ENCODE measurements around the gene ZFAND2B. TPM values are rescaled to one million over a fixed set of nuclear protein-coding genes. Genes with fewer than 3 reads are reported as not detected.

Gene ZFAND2B
- total RNA-seq, 1 experiment from 2014 or later, result 16.4 TPM

- no peak overlapping the region for H2AFZ ChIP-seq (ENCODE audit: low read length)
- H2AK5ac ChIP-seq (ENCODE audit: insufficient read length, low read length), result no peak overlapping the region
- no peak overlapping the region for H4K8ac ChIP-seq (replicated peaks; ENCODE audit: insufficient read length, low read depth, low read length)
- H3K36me3 Mint-ChIP-seq (ENCODE audit: insufficient read depth in 1 of 3, low read depth in 3 of 3), result peaks cover 8 to 26% (median 23%) of the 10 kb centered on the region in 3 experiments; a peak in 6 of 7 replicates
- DNase-seq, result peak; percentile 63
- TF ChIP-seq CTCF (conservative IDR thresholded peaks at IDR 0.05), result peak; percentile 77
- no peak overlapping the region for H3K9ac ChIP-seq (ENCODE audit: extremely low read depth, insufficient read length, low read length)
- peaks cover 4 to 8% of the 10 kb centered on the region in 2 experiments; a peak in 2 of 4 replicates for H3K4me1 Mint-ChIP-seq
- H3K4me1 ChIP-seq (ENCODE audit: insufficient read depth, low read length), result no peaks in the 10 kb centered on the region
- H4K20me1 ChIP-seq (ENCODE audit: control insufficient read depth, insufficient read depth, insufficient read length), result no peaks in the 10 kb centered on the region
- no peak overlapping the region for H3K18ac ChIP-seq (ENCODE audit: insufficient read length, low read depth, low read length)
- no peak overlapping the region for H3K27ac ChIP-seq (ENCODE audit: insufficient read length, low read depth, low read length)
- WGBS (ENCODE audit: extremely low coverage, insufficient read length, low lambda C conversion rate), result no CpG with 5 or more reads among the region's 6 CpGs
- no peak overlapping the region for H3K4me2 ChIP-seq (ENCODE audit: insufficient read depth, insufficient read length, low read length)
- no peak overlapping the region for H2BK12ac ChIP-seq (ENCODE audit: insufficient read length, low read depth, low read length)
- no peak overlapping the region for H3K23ac ChIP-seq (ENCODE audit: insufficient read length, low read depth, low read length)
- no peak overlapping the region for H3T11ph ChIP-seq (ENCODE audit: low read length)
- no peak overlapping the region for H2BK20ac ChIP-seq (ENCODE audit: low read depth, low read length, poor library complexity, severe bottlenecking)
- H3K79me2 ChIP-seq (ENCODE audit: insufficient read depth, low read length), result no peaks in the 10 kb centered on the region
- no peaks in the 10 kb centered on the region for H3K9me3 ChIP-seq (ENCODE audit: control insufficient read depth, low read depth, low read length)
- H3K79me1 ChIP-seq (ENCODE audit: insufficient read depth, low read depth, low read length, poor library complexity, severe bottlenecking), result no peaks in the 10 kb centered on the region
- H2BK5ac ChIP-seq (ENCODE audit: insufficient read length, low read length), result no peak overlapping the region
- no peaks in the 10 kb centered on the region; a peak in 1 of 5 replicates for H3K9me3 Mint-ChIP-seq
- no peak overlapping the region for H4K91ac ChIP-seq (ENCODE audit: insufficient read length, low read depth, low read length)
- no peaks in the 10 kb centered on the region; the same call in 1 of the 2 replicates for H3K27me3 Mint-ChIP-seq (ENCODE audit: low read depth)
- H3K27me3 ChIP-seq (ENCODE audit: insufficient read depth, low read length), result no peaks in the 10 kb centered on the region
- peak overlapping the region in 1 of 3 experiments; percentile 18; a peak in 2 of 7 replicates for H3K27ac Mint-ChIP-seq
- no peak overlapping the region; the same call in 1 of the 2 replicates for H3K14ac ChIP-seq (ENCODE audit: insufficient read depth, low read length)
- H3K4me3 Mint-ChIP-seq, result no peak overlapping the region
- no peak overlapping the region for H3K56ac ChIP-seq (ENCODE audit: insufficient read length, low read depth, low read length)
- no peak overlapping the region for H4K5ac ChIP-seq (ENCODE audit: insufficient read length, low read depth, low read length)
- no peak overlapping the region for H2BK15ac ChIP-seq (ENCODE audit: low read depth, low read length)
- H3K23me2 ChIP-seq (ENCODE audit: insufficient read length, low read depth, low read length, poor library complexity, severe bottlenecking), result peaks cover 6% of the 10 kb centered on the region
- no peak overlapping the region for H3K4ac ChIP-seq (ENCODE audit: low read depth, low read length)
- H2BK120ac ChIP-seq (ENCODE audit: low read depth, low read length, poor library complexity, severe bottlenecking), result no peak overlapping the region
Measured at GRCh38 chr2:219171231-219171651, 35.3 kb upstream of the ZFAND2B start.
